Stimulated activated CD4-positive, alpha-beta T cell treated with anti-CD3 and anti-CD28 coated beads, TNF-alpha, amount 100 ng/mL, for 24 hours (primary cell): ENCODE measurements around the gene CCDC167.

Experiments used
- DNase-seq, 3 experiments: peaks; one replicate each; pipeline ENCODE4 v3.0.0-alpha.2; 2020; ENCODE audit warnings: low read depth in 3 of 3

Gene CCDC167

GRCh38 chr6:37530297-37530696 is 30.6 kb upstream of the CCDC167 start:
- DNase-seq, result no peak

DNA sequence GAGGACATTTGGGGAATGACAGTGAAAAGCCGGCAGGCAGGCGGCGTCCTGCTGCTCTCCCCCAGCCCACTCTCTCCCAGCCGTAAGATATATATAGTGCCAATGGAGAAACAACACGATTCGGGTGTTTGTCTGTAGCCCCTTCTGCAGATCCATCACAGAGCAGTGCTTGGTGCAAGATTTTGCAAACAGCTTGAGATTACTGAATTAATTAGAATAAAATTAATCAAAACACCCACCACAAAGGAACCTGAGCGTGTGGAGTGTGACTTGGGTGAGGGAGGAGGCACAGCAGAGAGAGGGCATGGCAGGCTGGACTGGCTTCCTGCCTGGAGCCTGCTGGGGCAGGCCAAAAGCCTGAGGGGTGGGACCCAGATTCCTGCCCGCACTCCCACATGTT is 28.8 kb upstream of the CCDC167 start:
- DNase-seq, result no peak

DNA sequence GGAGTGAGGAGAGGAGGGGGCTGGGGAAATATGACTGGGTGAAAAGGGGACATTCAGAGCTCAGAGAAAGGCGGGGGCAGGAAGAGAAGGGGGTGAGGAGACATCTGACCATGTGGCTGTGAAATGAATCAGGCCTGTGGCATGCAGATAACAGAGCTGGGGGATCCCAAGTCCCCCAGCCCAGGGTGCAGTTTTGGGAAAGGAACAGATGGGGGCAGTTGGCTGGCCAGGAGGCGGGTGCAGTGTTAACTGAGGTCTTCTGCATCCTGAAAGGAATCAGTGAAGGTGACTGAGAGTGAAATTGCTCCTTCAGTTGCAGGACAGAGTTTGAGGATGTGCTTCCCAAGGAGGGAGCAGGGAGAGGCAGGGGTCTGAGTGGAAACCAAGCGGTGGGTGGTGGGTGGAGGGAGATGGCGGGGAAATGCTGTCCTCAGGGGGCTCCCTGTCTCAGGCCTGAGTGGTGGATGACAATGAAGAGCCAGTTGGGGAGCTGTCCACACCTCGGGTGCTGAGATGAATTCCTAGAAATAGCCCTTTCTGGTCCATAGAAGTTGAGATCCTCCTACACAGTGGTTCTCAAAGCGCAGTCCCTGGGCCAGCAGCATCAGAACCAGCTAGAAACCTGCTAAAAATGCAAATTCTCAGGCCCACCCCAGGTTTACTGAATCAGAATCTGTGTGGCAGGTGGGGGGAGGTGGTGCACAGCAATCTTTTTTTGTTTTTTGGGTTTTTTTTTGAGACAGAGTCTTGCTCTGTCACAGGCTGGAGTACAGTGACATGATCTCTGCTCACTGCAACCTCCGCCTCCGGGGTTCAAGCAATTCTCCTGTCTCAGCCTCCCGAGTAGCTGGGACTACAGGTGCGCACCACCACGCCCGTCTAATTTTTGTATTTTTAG is 26.0 kb upstream of the CCDC167 start:
- DNase-seq, result no peak

GRCh38 chr6:37524970-37525318 is 25.3 kb upstream of the CCDC167 start:
- no peak for DNase-seq

DNA sequence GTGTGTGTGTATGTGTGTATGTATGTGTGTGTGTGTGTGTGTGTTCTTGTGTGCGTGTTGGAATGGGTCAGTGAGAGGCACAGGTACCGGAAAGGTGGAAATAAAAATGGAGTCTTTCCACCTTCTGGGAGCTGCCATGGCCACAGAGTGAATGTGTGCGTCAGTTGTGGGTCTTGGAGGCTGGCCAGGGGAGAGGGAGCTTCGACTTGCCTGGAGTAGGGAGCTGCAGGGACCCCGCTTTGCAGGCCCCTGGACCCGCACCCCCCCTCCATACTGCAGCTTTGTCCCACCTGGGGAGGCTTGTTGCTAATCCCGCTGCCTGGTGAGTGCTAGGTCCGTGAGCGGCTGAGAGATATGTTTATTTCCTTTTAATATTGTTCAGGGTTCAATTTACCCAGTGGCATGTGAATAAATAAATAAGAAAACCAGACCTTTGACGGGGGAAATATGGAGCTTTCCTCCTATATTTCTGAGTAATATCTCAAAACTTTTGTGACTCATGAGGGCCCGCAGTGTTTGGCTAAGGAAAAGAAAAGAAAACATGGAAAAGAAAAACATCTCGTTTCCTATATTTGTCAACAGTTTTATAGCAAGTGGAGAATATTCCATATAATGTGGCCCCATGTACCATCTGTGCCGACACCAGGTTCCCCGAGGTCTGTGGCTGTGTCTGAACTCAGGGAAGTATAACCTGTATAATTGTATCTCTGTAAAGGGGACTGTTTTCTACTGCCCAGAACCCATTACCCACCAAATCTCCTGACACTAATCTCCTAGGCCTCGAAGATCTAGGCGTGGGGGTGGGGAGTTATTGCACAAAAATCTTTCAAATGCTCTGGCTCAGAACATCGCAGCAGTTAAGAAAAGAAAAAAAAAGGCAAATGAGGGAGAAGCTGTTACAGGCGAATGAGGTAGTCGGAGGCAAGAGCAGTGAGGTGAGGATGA is 24.6 kb upstream of the CCDC167 start:
- no peak for DNase-seq

- no peak for DNase-seq
Measured at GRCh38 chr6:37523412-37523811, 23.7 kb upstream of the CCDC167 start.

GRCh38 chr6:37522836-37523235 is 23.1 kb upstream of the CCDC167 start:
- no peak for DNase-seq

GRCh38 chr6:37521674-37522073 is 22.0 kb upstream of the CCDC167 start:
- no peak for DNase-seq

- no peak for DNase-seq
Measured at GRCh38 chr6:37520926-37521325, 21.2 kb upstream of the CCDC167 start.

GRCh38 chr6:37519461-37519860 is 19.8 kb upstream of the CCDC167 start:
- DNase-seq, result no peak

DNA sequence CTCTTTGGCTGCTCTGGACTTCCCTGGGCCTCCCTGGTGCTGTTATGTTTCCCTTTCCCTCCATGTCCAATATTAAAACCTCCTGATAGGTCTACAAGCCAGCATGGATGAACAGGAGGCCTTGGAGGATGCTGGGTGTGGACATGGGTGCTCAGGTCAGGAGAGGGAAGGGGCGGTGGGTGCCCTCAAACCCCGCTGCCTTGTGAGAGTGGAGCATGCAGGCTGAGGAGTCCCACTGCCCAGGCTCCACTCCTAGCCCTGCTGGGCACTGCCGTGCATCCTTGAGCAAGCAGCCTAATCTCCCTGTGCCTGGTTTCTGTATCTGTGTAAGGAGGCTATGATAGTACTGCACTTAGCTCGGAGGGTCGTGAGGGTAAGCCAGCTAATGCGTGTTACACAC is 18.4 kb upstream of the CCDC167 start:
- DNase-seq, result no peak

- DNase-seq, result peak; percentile 48 to 70 (median 61)
Measured at GRCh38 chr6:37517411-37517812, 17.7 kb upstream of the CCDC167 start.

- DNase-seq, result no peak
Measured at GRCh38 chr6:37516920-37517405, 17.3 kb upstream of the CCDC167 start.

- DNase-seq, result peak; percentile 69 to 86 (median 83)
Measured at GRCh38 chr6:37516076-37516919, 16.6 kb upstream of the CCDC167 start.

- no peak for DNase-seq
Measured at GRCh38 chr6:37515712-37516075, 16.0 kb upstream of the CCDC167 start.

DNA sequence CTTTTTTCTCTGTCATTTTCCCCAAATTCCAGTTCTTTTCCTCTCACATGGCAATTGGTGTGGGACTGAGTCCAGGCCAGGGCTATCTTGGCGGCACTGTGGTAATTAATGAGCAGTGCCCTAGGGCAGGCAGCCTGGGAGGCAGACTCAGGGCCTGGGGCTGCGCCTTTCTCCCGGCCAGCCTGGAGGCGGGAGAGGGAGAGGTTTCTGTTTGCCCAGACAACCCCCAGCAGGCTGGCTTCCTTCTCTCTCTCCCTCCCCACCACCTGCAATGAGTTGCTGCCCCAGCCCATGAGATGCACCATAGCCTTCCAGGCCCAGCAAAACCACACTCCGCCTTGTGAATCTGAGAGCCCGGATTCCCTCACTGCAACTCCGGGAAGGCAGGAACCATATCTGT is 15.1 kb upstream of the CCDC167 start:
- DNase-seq, result no peak

- peak; percentile 35 to 48 (median 37) for DNase-seq
Measured at GRCh38 chr6:37514321-37514771, 14.7 kb upstream of the CCDC167 start.

- no peak for DNase-seq
Measured at GRCh38 chr6:37513576-37513975, 13.9 kb upstream of the CCDC167 start.

DNA sequence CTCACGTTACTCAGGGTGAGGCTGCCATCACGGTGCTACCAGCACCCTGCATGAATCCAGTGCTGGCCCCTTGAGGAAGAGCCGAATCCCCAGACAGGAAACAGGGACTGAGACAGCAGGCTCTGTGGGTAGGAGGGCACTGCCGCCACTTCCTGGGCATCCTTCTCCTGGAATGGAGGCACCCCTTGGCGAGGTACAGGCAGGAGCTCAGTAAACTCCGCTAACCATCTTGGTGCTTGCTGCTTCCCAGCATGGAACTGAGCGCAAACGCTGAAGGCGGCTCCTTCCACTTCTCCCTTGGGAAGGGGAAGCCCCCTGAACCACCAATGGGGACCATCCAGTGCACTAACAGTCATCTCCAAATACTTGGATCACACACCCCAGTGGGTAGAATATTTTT is 13.5 kb upstream of the CCDC167 start:
- DNase-seq, result no peak

- no peak for DNase-seq
Measured at GRCh38 chr6:37512400-37513011, 12.8 kb upstream of the CCDC167 start.

GRCh38 chr6:37511910-37512399 is 12.3 kb upstream of the CCDC167 start:
- DNase-seq, result no peak
